K562 (cell line): ENCODE data around the gene PHOX2A. TPM values are rescaled to one million over a fixed set of nuclear protein-coding genes. Genes with fewer than 3 reads are reported as not detected.

Experiments used
- CHD1 ChIP-seq: fragments of 200-600 bp; sonication (generic); IDR thresholded peaks from one replicate; pipeline ENCODE4 v1.6.1; 2012; ENCODE audit warnings: mild to moderate bottlenecking, moderate library complexity, low read length, inconsistent platforms
- GABPB1 ChIP-seq: sonication (generic); formaldehyde crosslinking; IDR thresholded peaks from 2 replicates; pipeline ENCODE4 v1.8.0; 2022; ENCODE audit warnings: mild to moderate bottlenecking, missing genetic modification reagents
- JUN ChIP-seq, 2 experiments: sonication (generic) in 1 of 2; formaldehyde crosslinking in 1 of 2; IDR thresholded peaks; 2 replicates each; pipeline versions ENCODE4 v1.6.1 to v1.8.0; 2012 to 2022; ENCODE audit warnings: borderline replicate concordance in 2 of 2, mild to moderate bottlenecking in 2 of 2, improper control_type of control experiment in 1 of 2, low read depth in 1 of 2, low read length in 1 of 2, missing genetic modification reagents in 1 of 2
- MAX ChIP-seq: sonication (generic); formaldehyde crosslinking; IDR thresholded peaks from 2 replicates; pipeline ENCODE4 v1.9.0; 2022; ENCODE audit warnings: mild to moderate bottlenecking, missing genetic modification reagents
- NFE2 ChIP-seq: IDR thresholded peaks from 2 replicates; pipeline ENCODE4 v1.6.1; 2014; ENCODE audit warnings: antibody characterized with exemption, low read depth
- ZNF133 ChIP-seq: fragments of 250-450 bp; sonication (Bioruptor Pico); IDR thresholded peaks from 2 replicates; pipeline ENCODE4 v1.4.0; 2020; ENCODE audit warnings: mild to moderate bottlenecking
- polyA plus RNA-seq, 8 experiments: library from polyadenylated mRNA; depleted of rRNA in 4 of 8; stranded (reverse) in 5 of 8; unstranded in 3 of 8; fragments of >200 nt; fragmentation: Nextera tagmentation in 2 of 8; fragmentation: Illumina TruSeq in 1 of 8; extraction: Ambion mirVana in 2 of 8; extraction: Trizol in 1 of 8; gene quantifications; 2 replicates each; pipeline versions ENCODE4 v1.2.1 to v1.2.3, GENCODE V29; 2011 to 2014; ENCODE audit warnings: inconsistent platforms in 1 of 8, missing spikeins in 1 of 8
- total RNA-seq, 7 experiments: library from RNA; depleted of rRNA in 6 of 7; stranded (reverse); fragments of >200 nt in 6 of 7; fragmentation: Illumina TruSeq in 2 of 7; extraction: Trizol in 2 of 7; gene quantifications; 2 replicates each; pipeline versions ENCODE4 v1.2.1 to v1.2.3, GENCODE V29; 2011 to 2021; ENCODE audit warnings: low replicate concordance in 1 of 7
- TF ChIP-seq, protein P1 (sequence below), 2 experiments: fragments of 450-650 bp; formaldehyde crosslinking in 1 of 2; IDR thresholded peaks; 2 replicates each; pipeline versions ENCODE4 v1.4.0 to v1.6.1; 2014 to 2020; ENCODE audit warnings: mild to moderate bottlenecking in 2 of 2, borderline replicate concordance in 1 of 2, low read depth in 1 of 2
- TF ChIP-seq, protein P2 (sequence below): sonication (generic); formaldehyde crosslinking; IDR thresholded peaks from 2 replicates; pipeline ENCODE4 v1.8.0; 2023; ENCODE audit warnings: missing genetic modification reagents, mild to moderate bottlenecking, borderline replicate concordance
- TF ChIP-seq, protein P3 (sequence below), 2 experiments: fragments of 150-350 bp in 1 of 2; IDR thresholded peaks; 2 replicates each; pipeline ENCODE4 v1.6.1; 2012 to 2016; ENCODE audit warnings: low read depth in 2 of 2, low read length in 2 of 2, mild to moderate bottlenecking in 1 of 2, moderate library complexity in 1 of 2

PHOX2A gene
- total and polyA plus RNA-seq, 9 of the 15 experiments (the other 6 are each of a cell fraction or from before 2014, with no cell fraction given), result not detected

DNA sequence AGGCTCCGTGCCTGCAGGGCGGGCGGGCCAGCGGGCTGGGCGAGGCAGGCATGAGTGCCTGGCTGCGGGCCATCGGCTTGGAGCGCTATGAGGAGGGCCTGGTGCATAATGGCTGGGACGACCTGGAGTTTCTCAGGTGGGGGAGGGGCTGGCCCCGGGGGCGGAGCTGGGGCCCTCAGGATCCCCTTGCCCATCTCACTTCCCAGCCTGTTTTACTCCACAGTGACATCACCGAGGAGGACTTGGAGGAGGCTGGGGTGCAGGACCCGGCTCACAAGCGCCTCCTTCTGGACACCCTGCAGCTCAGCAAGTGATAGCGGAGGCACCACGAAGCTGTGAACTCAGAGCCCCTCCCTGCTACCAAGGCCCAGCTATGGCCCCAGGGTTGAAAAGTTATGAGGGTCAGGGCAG lies 5.9 kb downstream of the PHOX2A start (continued):
- TF ChIP-seq, protein P1, sequence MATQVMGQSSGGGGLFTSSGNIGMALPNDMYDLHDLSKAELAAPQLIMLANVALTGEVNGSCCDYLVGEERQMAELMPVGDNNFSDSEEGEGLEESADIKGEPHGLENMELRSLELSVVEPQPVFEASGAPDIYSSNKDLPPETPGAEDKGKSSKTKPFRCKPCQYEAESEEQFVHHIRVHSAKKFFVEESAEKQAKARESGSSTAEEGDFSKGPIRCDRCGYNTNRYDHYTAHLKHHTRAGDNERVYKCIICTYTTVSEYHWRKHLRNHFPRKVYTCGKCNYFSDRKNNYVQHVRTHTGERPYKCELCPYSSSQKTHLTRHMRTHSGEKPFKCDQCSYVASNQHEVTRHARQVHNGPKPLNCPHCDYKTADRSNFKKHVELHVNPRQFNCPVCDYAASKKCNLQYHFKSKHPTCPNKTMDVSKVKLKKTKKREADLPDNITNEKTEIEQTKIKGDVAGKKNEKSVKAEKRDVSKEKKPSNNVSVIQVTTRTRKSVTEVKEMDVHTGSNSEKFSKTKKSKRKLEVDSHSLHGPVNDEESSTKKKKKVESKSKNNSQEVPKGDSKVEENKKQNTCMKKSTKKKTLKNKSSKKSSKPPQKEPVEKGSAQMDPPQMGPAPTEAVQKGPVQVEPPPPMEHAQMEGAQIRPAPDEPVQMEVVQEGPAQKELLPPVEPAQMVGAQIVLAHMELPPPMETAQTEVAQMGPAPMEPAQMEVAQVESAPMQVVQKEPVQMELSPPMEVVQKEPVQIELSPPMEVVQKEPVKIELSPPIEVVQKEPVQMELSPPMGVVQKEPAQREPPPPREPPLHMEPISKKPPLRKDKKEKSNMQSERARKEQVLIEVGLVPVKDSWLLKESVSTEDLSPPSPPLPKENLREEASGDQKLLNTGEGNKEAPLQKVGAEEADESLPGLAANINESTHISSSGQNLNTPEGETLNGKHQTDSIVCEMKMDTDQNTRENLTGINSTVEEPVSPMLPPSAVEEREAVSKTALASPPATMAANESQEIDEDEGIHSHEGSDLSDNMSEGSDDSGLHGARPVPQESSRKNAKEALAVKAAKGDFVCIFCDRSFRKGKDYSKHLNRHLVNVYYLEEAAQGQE (IDR thresholded peaks at IDR 0.05; ENCODE audit: borderline replicate concordance), result peak; percentile 58; the same call in 1 of the 2 replicates
- TF ChIP-seq, protein P1 (CRISPR knock-in tag; IDR thresholded peaks at IDR 0.05; ENCODE audit: low read depth), result no peak
- TF ChIP-seq GABPB1 (CRISPR knock-in tag), result no peak
- TF ChIP-seq, protein P2, sequence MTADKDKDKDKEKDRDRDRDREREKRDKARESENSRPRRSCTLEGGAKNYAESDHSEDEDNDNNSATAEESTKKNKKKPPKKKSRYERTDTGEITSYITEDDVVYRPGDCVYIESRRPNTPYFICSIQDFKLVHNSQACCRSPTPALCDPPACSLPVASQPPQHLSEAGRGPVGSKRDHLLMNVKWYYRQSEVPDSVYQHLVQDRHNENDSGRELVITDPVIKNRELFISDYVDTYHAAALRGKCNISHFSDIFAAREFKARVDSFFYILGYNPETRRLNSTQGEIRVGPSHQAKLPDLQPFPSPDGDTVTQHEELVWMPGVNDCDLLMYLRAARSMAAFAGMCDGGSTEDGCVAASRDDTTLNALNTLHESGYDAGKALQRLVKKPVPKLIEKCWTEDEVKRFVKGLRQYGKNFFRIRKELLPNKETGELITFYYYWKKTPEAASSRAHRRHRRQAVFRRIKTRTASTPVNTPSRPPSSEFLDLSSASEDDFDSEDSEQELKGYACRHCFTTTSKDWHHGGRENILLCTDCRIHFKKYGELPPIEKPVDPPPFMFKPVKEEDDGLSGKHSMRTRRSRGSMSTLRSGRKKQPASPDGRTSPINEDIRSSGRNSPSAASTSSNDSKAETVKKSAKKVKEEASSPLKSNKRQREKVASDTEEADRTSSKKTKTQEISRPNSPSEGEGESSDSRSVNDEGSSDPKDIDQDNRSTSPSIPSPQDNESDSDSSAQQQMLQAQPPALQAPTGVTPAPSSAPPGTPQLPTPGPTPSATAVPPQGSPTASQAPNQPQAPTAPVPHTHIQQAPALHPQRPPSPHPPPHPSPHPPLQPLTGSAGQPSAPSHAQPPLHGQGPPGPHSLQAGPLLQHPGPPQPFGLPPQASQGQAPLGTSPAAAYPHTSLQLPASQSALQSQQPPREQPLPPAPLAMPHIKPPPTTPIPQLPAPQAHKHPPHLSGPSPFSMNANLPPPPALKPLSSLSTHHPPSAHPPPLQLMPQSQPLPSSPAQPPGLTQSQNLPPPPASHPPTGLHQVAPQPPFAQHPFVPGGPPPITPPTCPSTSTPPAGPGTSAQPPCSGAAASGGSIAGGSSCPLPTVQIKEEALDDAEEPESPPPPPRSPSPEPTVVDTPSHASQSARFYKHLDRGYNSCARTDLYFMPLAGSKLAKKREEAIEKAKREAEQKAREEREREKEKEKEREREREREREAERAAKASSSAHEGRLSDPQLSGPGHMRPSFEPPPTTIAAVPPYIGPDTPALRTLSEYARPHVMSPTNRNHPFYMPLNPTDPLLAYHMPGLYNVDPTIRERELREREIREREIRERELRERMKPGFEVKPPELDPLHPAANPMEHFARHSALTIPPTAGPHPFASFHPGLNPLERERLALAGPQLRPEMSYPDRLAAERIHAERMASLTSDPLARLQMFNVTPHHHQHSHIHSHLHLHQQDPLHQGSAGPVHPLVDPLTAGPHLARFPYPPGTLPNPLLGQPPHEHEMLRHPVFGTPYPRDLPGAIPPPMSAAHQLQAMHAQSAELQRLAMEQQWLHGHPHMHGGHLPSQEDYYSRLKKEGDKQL, result no peak
- TF ChIP-seq CHD1, result no peak
- no peak for TF ChIP-seq MAX
- TF ChIP-seq NFE2, result no peak
- no peak for TF ChIP-seq ZNF133 (CRISPR knock-in tag)
- TF ChIP-seq, protein P3, sequence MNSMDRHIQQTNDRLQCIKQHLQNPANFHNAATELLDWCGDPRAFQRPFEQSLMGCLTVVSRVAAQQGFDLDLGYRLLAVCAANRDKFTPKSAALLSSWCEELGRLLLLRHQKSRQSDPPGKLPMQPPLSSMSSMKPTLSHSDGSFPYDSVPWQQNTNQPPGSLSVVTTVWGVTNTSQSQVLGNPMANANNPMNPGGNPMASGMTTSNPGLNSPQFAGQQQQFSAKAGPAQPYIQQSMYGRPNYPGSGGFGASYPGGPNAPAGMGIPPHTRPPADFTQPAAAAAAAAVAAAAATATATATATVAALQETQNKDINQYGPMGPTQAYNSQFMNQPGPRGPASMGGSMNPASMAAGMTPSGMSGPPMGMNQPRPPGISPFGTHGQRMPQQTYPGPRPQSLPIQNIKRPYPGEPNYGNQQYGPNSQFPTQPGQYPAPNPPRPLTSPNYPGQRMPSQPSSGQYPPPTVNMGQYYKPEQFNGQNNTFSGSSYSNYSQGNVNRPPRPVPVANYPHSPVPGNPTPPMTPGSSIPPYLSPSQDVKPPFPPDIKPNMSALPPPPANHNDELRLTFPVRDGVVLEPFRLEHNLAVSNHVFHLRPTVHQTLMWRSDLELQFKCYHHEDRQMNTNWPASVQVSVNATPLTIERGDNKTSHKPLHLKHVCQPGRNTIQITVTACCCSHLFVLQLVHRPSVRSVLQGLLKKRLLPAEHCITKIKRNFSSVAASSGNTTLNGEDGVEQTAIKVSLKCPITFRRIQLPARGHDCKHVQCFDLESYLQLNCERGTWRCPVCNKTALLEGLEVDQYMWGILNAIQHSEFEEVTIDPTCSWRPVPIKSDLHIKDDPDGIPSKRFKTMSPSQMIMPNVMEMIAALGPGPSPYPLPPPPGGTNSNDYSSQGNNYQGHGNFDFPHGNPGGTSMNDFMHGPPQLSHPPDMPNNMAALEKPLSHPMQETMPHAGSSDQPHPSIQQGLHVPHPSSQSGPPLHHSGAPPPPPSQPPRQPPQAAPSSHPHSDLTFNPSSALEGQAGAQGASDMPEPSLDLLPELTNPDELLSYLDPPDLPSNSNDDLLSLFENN (IDR thresholded peaks at IDR 0.05; ENCODE audit: low read depth in 2 of 2, low read length in 2 of 2), result no peak
- TF ChIP-seq JUN (IDR thresholded peaks at IDR 0.05; ENCODE audit: borderline replicate concordance, low read depth, low read length), result 0 out of 2 replicates have a peak, but pooled peaks have one; percentile 28
- TF ChIP-seq JUN (CRISPR knock-in tag; IDR thresholded peaks at IDR 0.05; ENCODE audit: borderline replicate concordance), result no peak; the same call in 1 of the 2 replicates
